Esophagus squamous epithelium (tissue), 5 donors: Measurements from ENCODE around the gene CACNA1D. TPM values are rescaled to one million over a fixed set of nuclear protein-coding genes. Genes with fewer than 3 reads are reported as not detected.

Experiments
- DNase-seq: peaks from one replicate; lab custom pipeline; 2025; lab: John Stamatoyannopoulos, UW
- H3K27ac ChIP-seq, 4 donors: fragments of 200-600 bp; sonication (generic); one replicate each; pipeline ENCODE4 v1.5.1; 2016 to 2019; ENCODE audit warnings: mild to moderate bottlenecking in 1 of 4
- H3K27me3 ChIP-seq, 4 donors: fragments of 200-600 bp; sonication (generic); 1 replicate in 3 of 4; 2 replicates in 1 of 4; pipeline versions ENCODE4 v1.5.1 to v1.6.0; 2017 to 2021; ENCODE audit warnings: antibody characterized with exemption in 1 of 4
- H3K36me3 ChIP-seq, 3 donors: fragments of 200-600 bp; sonication (generic); one replicate each; pipeline ENCODE4 v1.5.1; 2016 to 2019
- H3K4me1 ChIP-seq, 3 donors: fragments of 200-600 bp; sonication (generic); one replicate each; pipeline ENCODE4 v1.5.1; 2017 to 2019
- H3K4me3 ChIP-seq, 4 donors: fragments of 200-600 bp; sonication (generic); 1 replicate in 3 of 4; 2 replicates in 1 of 4; pipeline ENCODE4 v1.5.1; 2016 to 2019; ENCODE audit warnings: mild to moderate bottlenecking in 2 of 4, moderate library complexity in 1 of 4
- H3K9me3 ChIP-seq, 3 donors: fragments of 200-600 bp; sonication (generic); one replicate each; pipeline ENCODE4 v1.5.1; 2016 to 2019
- CTCF ChIP-seq, 6 experiments: fragments of 450-650 bp in 4 of 6; fragments of 200-600 bp in 2 of 6; sonication (generic) in 2 of 6; IDR thresholded peaks; one replicate each; pipeline ENCODE4 v1.5.1; 2016 to 2019; ENCODE audit warnings: antibody characterized with exemption in 6 of 6, mild to moderate bottlenecking in 4 of 6, moderate library complexity in 4 of 6
- POLR2A ChIP-seq, 4 donors: fragments of 450-650 bp; IDR thresholded peaks; one replicate each; pipeline ENCODE4 v1.6.1; 2017; ENCODE audit warnings: antibody characterized with exemption in 4 of 4, mild to moderate bottlenecking in 4 of 4, moderate library complexity in 3 of 4
- WGBS, 2 donors: methylation state at CpG; one replicate each; pipeline ENCODE4 v1.1.5; 2018; 5-methylcytosine and 5-hydroxymethylcytosine counted together
- intact Hi-C: fragments of 100-400 bp; cut with DNase I; formaldehyde crosslinking; loops from one replicate; pipeline ENCODE4 v1.15.0; 2022
- total RNA-seq, 4 donors: library from RNA; depleted of rRNA; stranded (reverse); fragments of >200 nt; gene quantifications; one replicate each; pipeline ENCODE4 v1.1.0, GENCODE V29; 2016
- donor health status: DM: yes; HTN: yes; CAD: no.

Gene CACNA1D
- total RNA-seq, 4 donors from 2014 or later, result 0.56 to 4.5 (median 3.1) TPM

- H3K9me3 ChIP-seq, result no peaks in the 10 kb centered on the region
- WGBS, 2 donors, result 89 to 90% methylated on average over 9 to 11 of the region's 14 CpGs
- H3K36me3 ChIP-seq, result no peaks in the 10 kb centered on the region
- no peak for DNase-seq
- H3K4me1 ChIP-seq, result peaks cover 0 to 5% (median 0%) of the 10 kb centered on the region in 3 donors
- intact Hi-C loops, result loop anchor here (10.0 kb wide), 1 partner anchor 399 kb away; no protein-coding TSS in a partner anchor
- no peak for TF ChIP-seq POLR2A (IDR thresholded peaks at IDR 0.05)
- TF ChIP-seq CTCF (IDR thresholded peaks at IDR 0.05), result no peak
- H3K27ac ChIP-seq, result no peak overlapping the region
- no peak overlapping the region for H3K4me3 ChIP-seq
- H3K27me3 ChIP-seq, result no peaks in the 10 kb centered on the region
These were observed 209.4 kb downstream of the CACNA1D start for GRCh38 chr3:53703630-53704362.

- Histone ChIP-seq H3K27ac (no peak overlapping the region), H3K27me3 (no peaks in the 10 kb centered on the region), H3K9me3 (no peaks in the 10 kb centered on the region), H3K4me3 (no peak overlapping the region), H3K4me1 (peaks cover 0 to 5% (median 0%) of the 10 kb centered on the region in 3 donors), H3K36me3 (no peaks in the 10 kb centered on the region)
- 81 to 86% methylated on average over 1 to 4 of the region's 4 CpGs for WGBS, 2 donors
- intact Hi-C loops, result loop anchor here (10.0 kb wide), 1 partner anchor 400 kb away; no protein-coding TSS in a partner anchor
- TF ChIP-seq CTCF (IDR thresholded peaks at IDR 0.05), result no peak
- no peak for TF ChIP-seq POLR2A (IDR thresholded peaks at IDR 0.05)
- DNase-seq, result no peak
These were observed 209.9 kb downstream of the CACNA1D start for GRCh38 chr3:53704363-53704725.

GRCh38 chr3:53705024-53705745 lies 210.8 kb downstream of the CACNA1D start:
- 63 to 75% methylated on average over 11 of the region's 11 CpGs for WGBS, 2 donors
- Histone ChIP-seq H3K9me3 (no peaks in the 10 kb centered on the region), H3K27ac (no peak overlapping the region), H3K27me3 (no peaks in the 10 kb centered on the region), H3K36me3 (no peaks in the 10 kb centered on the region), H3K4me1 (peaks cover 0 to 11% (median 0%) of the 10 kb centered on the region in 3 donors), H3K4me3 (no peak overlapping the region)
- TF ChIP-seq POLR2A (IDR thresholded peaks at IDR 0.05), result no peak
- TF ChIP-seq CTCF (IDR thresholded peaks at IDR 0.05), result no peak
- intact Hi-C loops, result loop anchor here (10.0 kb wide), 1 partner anchor 400 kb away; no protein-coding TSS in a partner anchor
- DNase-seq, result no peak

GRCh38 chr3:53705774-53706173 lies 211.4 kb downstream of the CACNA1D start:
- no peak overlapping the region for H3K4me3 ChIP-seq
- no peaks in the 10 kb centered on the region for H3K27me3 ChIP-seq
- DNase-seq, result no peak
- no peaks in the 10 kb centered on the region for H3K36me3 ChIP-seq
- no peak overlapping the region for H3K27ac ChIP-seq
- 60 to 76% methylated on average over 1 to 2 of the region's 4 CpGs for WGBS, 2 donors
- intact Hi-C loops, result loop anchor here (10.0 kb wide), 1 partner anchor 401 kb away; no protein-coding TSS in a partner anchor
- H3K4me1 ChIP-seq, result peaks cover 0 to 14% (median 0%) of the 10 kb centered on the region in 3 donors
- H3K9me3 ChIP-seq, result no peaks in the 10 kb centered on the region
- TF ChIP-seq POLR2A (IDR thresholded peaks at IDR 0.05), result no peak

GRCh38 chr3:53707222-53707621 lies 212.8 kb downstream of the CACNA1D start:
- H3K4me1 ChIP-seq, result peaks cover 0 to 14% (median 0%) of the 10 kb centered on the region in 3 donors
- DNase-seq, result no peak
- no peaks in the 10 kb centered on the region for H3K36me3 ChIP-seq
- H3K27me3 ChIP-seq, result no peaks in the 10 kb centered on the region
- TF ChIP-seq CTCF (IDR thresholded peaks at IDR 0.05), result no peak
- no peak for TF ChIP-seq POLR2A (IDR thresholded peaks at IDR 0.05)
- intact Hi-C loops, result loop anchor here (10.0 kb wide), 1 partner anchor 402 kb away; no protein-coding TSS in a partner anchor
- no peaks in the 10 kb centered on the region for H3K9me3 ChIP-seq
- H3K4me3 ChIP-seq, result no peak overlapping the region
- no peak overlapping the region for H3K27ac ChIP-seq
